ENCODE measurements around the gene DCST1.
A peak's percentile ranks its signal among the peaks of the same experiment; 100 is the strongest.

Gene DCST1

GRCh38 chr1:155012776-155013602 is 20.6 kb upstream of the DCST1 start:
- no peak for DNase-seq (ENCODE audit: low spot score)

- no peak for DNase-seq (ENCODE audit: low spot score)
These were observed 20.0 kb upstream of the DCST1 start for GRCh38 chr1:155013632-155014031.

GRCh38 chr1:155014709-155015508 is 18.7 kb upstream of the DCST1 start:
- no peak for DNase-seq (ENCODE audit: low spot score)

GRCh38 chr1:155015527-155016230 is 17.9 kb upstream of the DCST1 start:
- DNase-seq (ENCODE audit: low spot score) = no peak

GRCh38 chr1:155016231-155016831 is 17.3 kb upstream of the DCST1 start:
- no peak for DNase-seq (ENCODE audit: low spot score)

- peak; percentile 91 for DNase-seq (ENCODE audit: low spot score)
These were observed 16.3 kb upstream of the DCST1 start for GRCh38 chr1:155017041-155017945.

- no peak for DNase-seq (ENCODE audit: low spot score)
These were observed 15.7 kb upstream of the DCST1 start for GRCh38 chr1:155017946-155018316.

GRCh38 chr1:155018617-155019348 is 14.8 kb upstream of the DCST1 start:
- DNase-seq (ENCODE audit: low spot score) = no peak

- no peak for DNase-seq (ENCODE audit: low spot score)
These were observed 14.0 kb upstream of the DCST1 start for GRCh38 chr1:155019377-155020245.

- DNase-seq (ENCODE audit: low spot score) = no peak
These were observed 11.3 kb upstream of the DCST1 start for GRCh38 chr1:155022136-155022926.

GRCh38 chr1:155022927-155023236 is 10.7 kb upstream of the DCST1 start:
- DNase-seq (ENCODE audit: low spot score) = no peak

GRCh38 chr1:155023627-155024026 is 10.0 kb upstream of the DCST1 start:
- DNase-seq (ENCODE audit: low spot score) = no peak

GRCh38 chr1:155024315-155024714 is 9.3 kb upstream of the DCST1 start:
- DNase-seq (ENCODE audit: low spot score) = no peak

- DNase-seq (ENCODE audit: low spot score) = no peak
These were observed 7.5 kb upstream of the DCST1 start for GRCh38 chr1:155026154-155026553.

GRCh38 chr1:155026588-155026987 is 7.0 kb upstream of the DCST1 start:
- no peak for DNase-seq (ENCODE audit: low spot score)

- DNase-seq (ENCODE audit: low spot score) = no peak
These were observed 3.9 kb upstream of the DCST1 start for GRCh38 chr1:155029513-155030242.

- DNase-seq (ENCODE audit: low spot score) = no peak
These were observed 3.3 kb upstream of the DCST1 start for GRCh38 chr1:155030243-155030795.

GRCh38 chr1:155030899-155031298 is 2.7 kb upstream of the DCST1 start:
- DNase-seq (ENCODE audit: low spot score) = no peak

Data from CD4-positive, alpha-beta T cell treated with Interleukin-15 for 4 hours (primary cell).